IMR-90 (cell line): ENCODE results near the gene RFPL3. TPM values are rescaled to one million over a fixed set of nuclear protein-coding genes. Genes with fewer than 3 reads are reported as not detected.

Source experiments
- ATAC-seq: fragments of 200-7000 bp; cut with Tn5 transposase; 2 replicates; pipeline ENCODE4 v1.9.1; 2020; ENCODE audit warnings: low read depth, mild to moderate bottlenecking, moderate library complexity
- BruUV-seq: library from RNA; stranded (reverse); fragments of 400-500 nt; replicated peaks from 2 replicates; lab custom pipeline; 2021; lab: Mats Ljungman, UMichigan
- CTCF ChIA-PET: fragments of 300-600 bp; formaldehyde crosslinking; extraction: SDS; loops from one replicate; lab custom pipeline; 2021; ENCODE audit warnings: antibody characterized with exemption; lab: Yijun Ruan, JAX
- POLR2A ChIA-PET: fragments of 300-600 bp; sonication (Branson Sonifier 250); formaldehyde crosslinking; loops from one replicate; lab custom pipeline; 2022; ENCODE audit warnings: antibody characterized with exemption; ENCODE audit not compliant: unreplicated experiment; lab: Charles Lee
- DNase-seq: peaks from one replicate; pipeline ENCODE4 v3.0.0; 2013
- H2AFZ ChIP-seq: replicated peaks from 2 replicates; pipeline ENCODE3; 2013; ENCODE audit warnings: low read length, mild to moderate bottlenecking; ENCODE audit not compliant: poor library complexity
- H2AK5ac ChIP-seq: 2 replicates; pipeline ENCODE4 v1.6.1; 2013; ENCODE audit warnings: low read depth, low read length, inconsistent platforms
- H2AK9ac ChIP-seq: replicated peaks from 2 replicates; pipeline ENCODE3; 2013; ENCODE audit warnings: mild to moderate bottlenecking, low read depth, low read length, moderate library complexity; ENCODE audit not compliant: poor library complexity
- H2BK120ac ChIP-seq: 2 replicates; pipeline ENCODE4 v1.6.1; 2013; ENCODE audit warnings: low read depth, low read length, inconsistent platforms
- H2BK15ac ChIP-seq: 3 replicates; pipeline ENCODE4 v1.6.1; 2013; ENCODE audit warnings: low read depth, low read length, inconsistent platforms
- H2BK20ac ChIP-seq: 2 replicates; pipeline ENCODE4 v1.6.1; 2013; ENCODE audit warnings: low read depth, mild to moderate bottlenecking, inconsistent platforms, low read length, moderate library complexity
- H2BK5ac ChIP-seq: 2 replicates; pipeline ENCODE4 v1.6.1; 2013; ENCODE audit warnings: mild to moderate bottlenecking, low read depth, low read length, inconsistent platforms; ENCODE audit not compliant: poor library complexity, severe bottlenecking
- H3K14ac ChIP-seq: replicated peaks from 2 replicates; pipeline ENCODE4 v1.6.1; 2013; ENCODE audit warnings: low read depth, low read length, inconsistent platforms
- H3K18ac ChIP-seq: 2 replicates; pipeline ENCODE4 v1.6.1; 2013; ENCODE audit warnings: low read depth, low read length, control low read depth
- H3K23ac ChIP-seq: 2 replicates; pipeline ENCODE4 v1.6.1; 2013; ENCODE audit warnings: low read depth, low read length, inconsistent platforms
- H3K27ac ChIP-seq: 2 replicates; pipeline ENCODE4 v1.5.1; 2013; ENCODE audit warnings: mild to moderate bottlenecking, control low read depth, low read length; ENCODE audit not compliant: insufficient read depth
- H3K27me3 ChIP-seq: 2 replicates; pipeline ENCODE4 v1.6.1; 2013; ENCODE audit warnings: low read length; ENCODE audit not compliant: control insufficient read depth, insufficient read depth
- H3K36me3 ChIP-seq: 2 replicates; pipeline ENCODE4 v1.6.1; 2013; ENCODE audit warnings: low read length, mixed read lengths; ENCODE audit not compliant: control insufficient read depth, insufficient read depth
- H3K4ac ChIP-seq: 2 replicates; pipeline ENCODE4 v1.6.1; 2013; ENCODE audit warnings: low read depth, low read length, inconsistent platforms
- H3K4me1 ChIP-seq: 2 replicates; pipeline ENCODE4 v1.6.1; 2013; ENCODE audit warnings: low read length, mixed read lengths; ENCODE audit not compliant: control insufficient read depth, insufficient read depth
- H3K4me2 ChIP-seq: 2 replicates; pipeline ENCODE4 v1.6.1; 2013; ENCODE audit warnings: low read depth, mild to moderate bottlenecking, control low read depth, low read length, moderate library complexity
- H3K4me3 ChIP-seq: 2 replicates; pipeline ENCODE4 v1.5.1; 2013; ENCODE audit warnings: low read depth, mild to moderate bottlenecking, control low read depth, low read length, moderate library complexity; ENCODE audit not compliant: insufficient read depth
- H3K56ac ChIP-seq: 2 replicates; pipeline ENCODE4 v1.6.1; 2013; ENCODE audit warnings: low read length, inconsistent platforms; ENCODE audit not compliant: insufficient read depth; ENCODE audit errors: extremely low read depth
- H3K79me1 ChIP-seq, 2 experiments: 2 replicates each; pipeline ENCODE4 v1.6.1; 2013; ENCODE audit warnings: low read length in 2 of 2, inconsistent platforms in 1 of 2, low read depth in 1 of 2
- H3K9ac ChIP-seq: 2 replicates; pipeline ENCODE4 v1.6.1; 2013; ENCODE audit warnings: low read depth, low read length, control low read depth
- H3K9me1 ChIP-seq: 2 replicates; pipeline ENCODE4 v1.6.1; 2013; ENCODE audit warnings: low read length, inconsistent platforms; ENCODE audit not compliant: insufficient read depth
- H3K9me3 ChIP-seq: 2 replicates; pipeline ENCODE4 v1.6.1; 2013; ENCODE audit warnings: low read length; ENCODE audit not compliant: control insufficient read depth, insufficient read depth
- H4K20me1 ChIP-seq: 2 replicates; pipeline ENCODE4 v1.6.1; 2013; ENCODE audit warnings: low read length, inconsistent platforms; ENCODE audit not compliant: insufficient read depth
- H4K5ac ChIP-seq: 2 replicates; pipeline ENCODE4 v1.6.1; 2013; ENCODE audit warnings: mild to moderate bottlenecking, low read depth, low read length, control low read depth
- H4K8ac ChIP-seq, 2 experiments: 2 replicates each; pipeline ENCODE4 v1.6.1; 2013; ENCODE audit warnings: low read depth in 2 of 2, low read length in 2 of 2, control low read depth in 1 of 2, inconsistent platforms in 1 of 2
- H4K91ac ChIP-seq: 2 replicates; pipeline ENCODE4 v1.6.1; 2013; ENCODE audit warnings: low read depth, low read length, inconsistent platforms; ENCODE audit not compliant: insufficient read depth
- CEBPB ChIP-seq: IDR thresholded peaks from 2 replicates; pipeline ENCODE4 v1.6.1; 2012; ENCODE audit warnings: low read depth, low read length, improper control_type of control experiment
- FOS ChIP-seq: fragments of 150-350 bp; IDR thresholded peaks from 2 replicates; pipeline ENCODE4 v1.6.1; 2016; ENCODE audit warnings: low read depth, low read length
- MAFK ChIP-seq: IDR thresholded peaks from 2 replicates; pipeline ENCODE4 v1.6.1; 2012; ENCODE audit warnings: low read depth, low read length, improper control_type of control experiment
- MAZ ChIP-seq: IDR thresholded peaks from 2 replicates; pipeline ENCODE4 v1.6.1; 2012; ENCODE audit warnings: low read depth, mild to moderate bottlenecking, low read length, improper control_type of control experiment, moderate library complexity, borderline replicate concordance
- NFE2L2 ChIP-seq: fragments of 150-350 bp; IDR thresholded peaks from 2 replicates; pipeline ENCODE4 v1.6.1; 2016; ENCODE audit warnings: low read depth, mild to moderate bottlenecking, low read length
- POLR2A ChIP-seq: IDR thresholded peaks from 2 replicates; pipeline ENCODE4 v1.6.1; 2012; ENCODE audit warnings: mild to moderate bottlenecking, low read depth, low read length
- RAD21 ChIP-seq: IDR thresholded peaks from 2 replicates; pipeline ENCODE4 v1.6.1; 2012; ENCODE audit warnings: low read length, improper control_type of control experiment
- WGBS, 2 experiments: methylation state at CpG; one replicate each; pipeline versions ENCODE4 v1.1.5 to v1.1.7; 2013; ENCODE audit warnings: missing lambda C conversion rate in 2 of 2; ENCODE audit not compliant: insufficient read length in 1 of 2; ENCODE audit errors: extremely low coverage in 2 of 2; 5-methylcytosine and 5-hydroxymethylcytosine counted together
- dilution Hi-C: fragments of 300-500 bp; cut with HindIII; formaldehyde crosslinking; loops from one replicate; pipeline ENCODE4 v1.14.3; 2018; ENCODE audit warnings: low sequenced_read_pairs; ENCODE audit not compliant: unreplicated experiment
- in situ Hi-C: fragments of 300-500 bp; cut with MboI; formaldehyde crosslinking; loops from 3 replicates; pipeline ENCODE4 v1.14.3; 2019; ENCODE audit warnings: low sequenced_read_pairs, inconsistent platforms, mixed read lengths
- intact Hi-C: fragments of 100-400 bp; cut with micrococcal nuclease; formaldehyde crosslinking; loops from 2 replicates; pipeline ENCODE4 v1.10.0; 2022
- polyA plus RNA-seq, 3 experiments: library from polyadenylated mRNA; depleted of rRNA; stranded (reverse); fragments of >200 nt; gene quantifications; 2 replicates each; pipeline ENCODE4 v1.2.3, GENCODE V29; 2012; ENCODE audit warnings: low replicate concordance in 1 of 3
- total RNA-seq: library from RNA; depleted of rRNA; stranded (reverse); fragments of >200 nt; gene quantifications from 2 replicates; pipeline ENCODE4 v1.2.3, GENCODE V29; 2012
- TF ChIP-seq, protein P1 (sequence below): fragments of 150-350 bp; IDR thresholded peaks from 2 replicates; pipeline ENCODE4 v1.6.1; 2017; ENCODE audit warnings: mild to moderate bottlenecking, antibody characterized with exemption, low read length, low read depth

RFPL3 gene
- total and polyA plus RNA-seq, 2 of the 4 experiments (the other 2 are of a cell fraction): not detected

GRCh38 chr22:32407312-32407711, 49.6 kb downstream of the RFPL3 start:
- ATAC-seq: no peak
- no peak for DNase-seq
- no peaks in the 10 kb centered on the region for H3K9me3 ChIP-seq
- H3K4me2 ChIP-seq: no peak overlapping the region
- ChIA-PET CTCF (no interaction called here), POLR2A (no interaction called here)
- H3K9ac ChIP-seq: no peak overlapping the region
- dilution Hi-C loops (no loop called here), in situ Hi-C loops (no loop called here), intact Hi-C loops (no loop called here)
- no peak overlapping the region for H4K8ac ChIP-seq
- TF ChIP-seq MAZ (no peak), MAFK (no peak), RAD21 (no peak), FOS (no peak), POLR2A (no peak), NFE2L2 (no peak), CEBPB (no peak)
- TF ChIP-seq, protein P1, sequence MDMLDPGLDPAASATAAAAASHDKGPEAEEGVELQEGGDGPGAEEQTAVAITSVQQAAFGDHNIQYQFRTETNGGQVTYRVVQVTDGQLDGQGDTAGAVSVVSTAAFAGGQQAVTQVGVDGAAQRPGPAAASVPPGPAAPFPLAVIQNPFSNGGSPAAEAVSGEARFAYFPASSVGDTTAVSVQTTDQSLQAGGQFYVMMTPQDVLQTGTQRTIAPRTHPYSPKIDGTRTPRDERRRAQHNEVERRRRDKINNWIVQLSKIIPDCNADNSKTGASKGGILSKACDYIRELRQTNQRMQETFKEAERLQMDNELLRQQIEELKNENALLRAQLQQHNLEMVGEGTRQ: no peak
- H3K23ac ChIP-seq: no peak overlapping the region
- peaks cover 12% of the 10 kb centered on the region; the same call in 1 of the 2 replicates for H4K20me1 ChIP-seq
- H4K91ac ChIP-seq: no peak overlapping the region
- peaks cover 27 to 28% of the 10 kb centered on the region in 2 experiments for H3K79me1 ChIP-seq
- H3K9me1 ChIP-seq: 0 out of 2 replicates have a peak, but pooled peaks cover 3% of the 10 kb centered on the region
- H3K27me3 ChIP-seq: no peaks in the 10 kb centered on the region
- no peak overlapping the region for H2BK120ac ChIP-seq
- no peak overlapping the region for H3K56ac ChIP-seq
- H3K14ac ChIP-seq: no peak overlapping the region
- H3K27ac ChIP-seq: no peak overlapping the region
- no CpG with 5 or more reads among the region's 3 CpGs for WGBS, 2 experiments
- no peak overlapping the region for H3K4ac ChIP-seq
- H2AFZ ChIP-seq: no peak overlapping the region
- H3K18ac ChIP-seq: no peak overlapping the region
- H2BK20ac ChIP-seq: no peak overlapping the region
- H2BK5ac ChIP-seq: no peak overlapping the region
- no peak overlapping the region for H2AK5ac ChIP-seq
- H2BK15ac ChIP-seq: no peak overlapping the region
- no peak overlapping the region for H4K5ac ChIP-seq
- no peak overlapping the region for H3K4me3 ChIP-seq
- H2AK9ac ChIP-seq: no peak overlapping the region
- no TSS peak for BruUV-seq
- peaks cover 20% of the 10 kb centered on the region for H3K36me3 ChIP-seq
- H3K4me1 ChIP-seq: peaks cover 2% of the 10 kb centered on the region; the same call in 1 of the 2 replicates
